Endothelial cell of umbilical vein (primary cell): ENCODE data around the gene PGF.

Source experiments
- EZH2 ChIP-seq: IDR thresholded peaks from 2 replicates; pipeline ENCODE4 v1.6.1; 2012; ENCODE audit warnings: borderline replicate concordance, low read depth, mild to moderate bottlenecking, moderate library complexity, low read length, inconsistent platforms; ENCODE audit not compliant: severe bottlenecking
- POLR2A ChIP-seq: IDR thresholded peaks from 2 replicates; pipeline ENCODE4 v1.6.1; 2012; ENCODE audit warnings: low read depth, mild to moderate bottlenecking, control low read depth, low read length
- POLR2AphosphoS5 ChIP-seq: IDR thresholded peaks from 2 replicates; pipeline ENCODE4 v1.6.1; 2012; ENCODE audit warnings: low read depth, mild to moderate bottlenecking, control low read depth, low read length, moderate library complexity; ENCODE audit not compliant: insufficient read depth
- TF ChIP-seq, protein P1 (sequence below), 2 donors: IDR thresholded peaks; 1 replicate in 1 of 2; 2 replicates in 1 of 2; pipeline ENCODE4 v1.5.1; 2011; ENCODE audit warnings: low read length in 2 of 2, mild to moderate bottlenecking in 2 of 2, moderate library complexity in 2 of 2, control low read depth in 1 of 2, inconsistent platforms in 1 of 2, low read depth in 1 of 2; ENCODE audit not compliant: insufficient read depth in 1 of 2; ENCODE audit errors: extremely low read depth in 1 of 2

DNA sequence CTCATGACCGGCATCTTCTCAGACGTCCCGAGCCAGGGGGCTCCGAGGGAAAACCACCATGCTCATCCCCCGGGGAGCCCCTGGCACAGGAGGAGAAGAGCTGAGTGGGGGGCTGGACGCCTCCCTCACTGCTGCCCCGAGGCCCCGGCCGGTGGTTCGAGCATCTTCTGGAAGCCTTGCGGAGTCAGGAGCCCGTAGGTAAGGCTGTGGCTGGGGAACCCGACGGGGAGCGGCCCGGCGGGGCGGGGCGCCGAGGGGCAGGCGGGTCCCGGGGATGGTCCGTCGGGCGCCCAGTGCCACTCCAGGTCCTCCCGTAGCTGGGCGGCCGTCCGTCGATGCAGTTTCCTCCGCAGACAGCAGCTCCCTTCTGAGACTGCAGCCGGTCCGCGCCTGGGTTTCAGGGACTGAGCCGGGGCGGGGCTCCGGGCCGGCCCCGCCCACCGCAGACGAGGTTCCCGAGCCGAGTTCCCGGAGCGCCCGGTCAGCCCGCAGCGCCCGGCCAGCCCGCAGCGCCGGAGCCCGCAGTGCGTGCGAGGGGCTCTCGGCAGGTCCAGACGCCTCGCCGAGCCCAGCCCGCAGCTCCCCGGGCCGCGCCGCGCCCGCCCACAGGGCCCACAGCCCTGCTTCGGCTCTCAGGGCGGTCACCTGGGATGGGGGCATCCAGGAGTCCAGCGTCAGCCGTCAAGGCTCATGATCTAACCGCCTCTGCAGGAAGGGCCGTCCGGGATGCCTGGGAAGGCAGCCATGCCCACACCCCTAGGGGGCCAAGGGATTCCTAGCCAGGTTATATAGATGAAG, at the start of gene PGF:
- TF ChIP-seq POLR2A (peak; percentile 99), EZH2 (no peak), POLR2AphosphoS5 (peak; percentile 99)
- TF ChIP-seq, protein P1, sequence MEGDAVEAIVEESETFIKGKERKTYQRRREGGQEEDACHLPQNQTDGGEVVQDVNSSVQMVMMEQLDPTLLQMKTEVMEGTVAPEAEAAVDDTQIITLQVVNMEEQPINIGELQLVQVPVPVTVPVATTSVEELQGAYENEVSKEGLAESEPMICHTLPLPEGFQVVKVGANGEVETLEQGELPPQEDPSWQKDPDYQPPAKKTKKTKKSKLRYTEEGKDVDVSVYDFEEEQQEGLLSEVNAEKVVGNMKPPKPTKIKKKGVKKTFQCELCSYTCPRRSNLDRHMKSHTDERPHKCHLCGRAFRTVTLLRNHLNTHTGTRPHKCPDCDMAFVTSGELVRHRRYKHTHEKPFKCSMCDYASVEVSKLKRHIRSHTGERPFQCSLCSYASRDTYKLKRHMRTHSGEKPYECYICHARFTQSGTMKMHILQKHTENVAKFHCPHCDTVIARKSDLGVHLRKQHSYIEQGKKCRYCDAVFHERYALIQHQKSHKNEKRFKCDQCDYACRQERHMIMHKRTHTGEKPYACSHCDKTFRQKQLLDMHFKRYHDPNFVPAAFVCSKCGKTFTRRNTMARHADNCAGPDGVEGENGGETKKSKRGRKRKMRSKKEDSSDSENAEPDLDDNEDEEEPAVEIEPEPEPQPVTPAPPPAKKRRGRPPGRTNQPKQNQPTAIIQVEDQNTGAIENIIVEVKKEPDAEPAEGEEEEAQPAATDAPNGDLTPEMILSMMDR (IDR thresholded peaks at IDR 0.05; ENCODE audit: extremely low read depth in 1 of 2, insufficient read depth in 1 of 2, low read depth in 1 of 2, low read length in 2 of 2), result peak in 1 of 2 donors; percentile 1
